Breast epithelium (tissue), 3 donors: Measurements from ENCODE around the gene AP3S1.

ENCODE experiments used
- CTCF ChIP-seq, 3 donors: fragments of 450-650 bp; IDR thresholded peaks; one replicate each; pipeline ENCODE4 v1.5.1; 2016 to 2017; ENCODE audit warnings: antibody characterized with exemption in 3 of 3, mild to moderate bottlenecking in 3 of 3, moderate library complexity in 3 of 3
- POLR2A ChIP-seq: fragments of 450-650 bp; IDR thresholded peaks from one replicate; pipeline ENCODE4 v1.6.1; 2016; ENCODE audit warnings: antibody characterized with exemption, mild to moderate bottlenecking, moderate library complexity
- POLR2AphosphoS5 ChIP-seq, 3 donors: sonication (generic); formaldehyde crosslinking; IDR thresholded peaks; one replicate each; pipeline ENCODE4 v1.6.1; 2017; ENCODE audit warnings: antibody characterized with exemption in 3 of 3

GRCh38 chr5:115820846-115821245, 20.9 kb upstream of the AP3S1 start:
- TF ChIP-seq CTCF (IDR thresholded peaks at IDR 0.05) (no peak), POLR2A (no peak), POLR2AphosphoS5 (IDR thresholded peaks at IDR 0.05) (no peak)
